Fibroblast of pulmonary artery (primary cell): ENCODE data around the gene CD79A.

Source experiments
- DNase-seq: peaks from one replicate; pipeline ENCODE4 v3.0.0-alpha.2; 2010; ENCODE audit warnings: low read depth
- H3K4me3 ChIP-seq: replicated peaks from 2 replicates; pipeline ENCODE4 v1.5.1; 2011; ENCODE audit warnings: low read depth, mild to moderate bottlenecking, control low read depth, low read length, moderate library complexity
- TF ChIP-seq, protein P1 (sequence below): IDR thresholded peaks from 2 replicates; pipeline ENCODE4 v1.5.1; 2011; ENCODE audit warnings: mild to moderate bottlenecking, control low read depth, low read length, inconsistent platforms; ENCODE audit errors: missing control alignments

The CD79A gene

DNA sequence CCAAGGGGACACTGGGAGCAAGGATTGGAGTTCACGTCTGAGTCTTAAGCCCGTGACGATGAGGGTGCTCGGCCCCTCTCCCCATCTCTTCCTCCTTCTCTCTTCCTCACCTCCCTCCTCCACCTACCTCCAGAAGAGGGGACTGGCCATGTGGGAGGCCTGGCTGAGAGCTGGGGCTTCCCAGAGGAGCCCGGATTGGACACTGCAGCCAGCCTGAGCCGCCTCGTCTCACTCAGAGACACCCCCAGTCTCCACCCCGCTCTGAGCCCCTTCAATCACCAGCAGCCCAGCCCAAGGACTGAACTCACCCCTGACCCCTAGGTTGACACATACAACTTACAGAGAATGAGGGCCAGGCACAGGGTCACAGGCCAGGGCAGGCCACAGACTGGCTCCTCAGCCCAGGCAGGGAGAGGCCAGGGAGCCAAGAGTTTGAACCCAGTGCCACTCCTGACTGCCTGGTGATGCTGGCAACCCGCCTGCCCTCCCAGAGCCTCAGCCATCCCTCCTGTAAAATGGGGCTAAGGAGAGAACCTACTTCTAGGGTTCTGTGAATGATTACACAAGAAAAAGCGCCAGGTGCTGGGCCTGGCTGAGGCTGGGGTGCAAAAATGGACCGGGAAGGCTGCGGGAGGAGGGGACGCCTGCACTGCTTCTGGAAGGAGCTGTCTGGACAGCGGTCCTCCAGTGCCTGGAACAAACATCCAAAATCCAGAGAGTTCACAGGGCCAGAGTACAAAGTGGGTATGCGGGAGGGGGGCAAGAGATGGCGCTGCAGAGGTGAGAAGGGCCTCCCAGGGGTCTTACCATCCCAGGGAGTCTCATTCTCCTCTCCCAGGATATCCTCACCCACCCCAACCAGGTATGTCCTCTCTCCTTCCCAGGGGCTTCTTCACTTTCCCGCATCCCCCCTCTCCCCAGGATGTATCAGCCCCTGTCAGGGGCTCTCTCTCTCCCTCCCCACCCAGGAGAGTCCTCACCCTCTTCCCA, 1.1 kb downstream of the CD79A start:
- no peak overlapping the region for H3K4me3 ChIP-seq
- no peak for DNase-seq
- TF ChIP-seq, protein P1, sequence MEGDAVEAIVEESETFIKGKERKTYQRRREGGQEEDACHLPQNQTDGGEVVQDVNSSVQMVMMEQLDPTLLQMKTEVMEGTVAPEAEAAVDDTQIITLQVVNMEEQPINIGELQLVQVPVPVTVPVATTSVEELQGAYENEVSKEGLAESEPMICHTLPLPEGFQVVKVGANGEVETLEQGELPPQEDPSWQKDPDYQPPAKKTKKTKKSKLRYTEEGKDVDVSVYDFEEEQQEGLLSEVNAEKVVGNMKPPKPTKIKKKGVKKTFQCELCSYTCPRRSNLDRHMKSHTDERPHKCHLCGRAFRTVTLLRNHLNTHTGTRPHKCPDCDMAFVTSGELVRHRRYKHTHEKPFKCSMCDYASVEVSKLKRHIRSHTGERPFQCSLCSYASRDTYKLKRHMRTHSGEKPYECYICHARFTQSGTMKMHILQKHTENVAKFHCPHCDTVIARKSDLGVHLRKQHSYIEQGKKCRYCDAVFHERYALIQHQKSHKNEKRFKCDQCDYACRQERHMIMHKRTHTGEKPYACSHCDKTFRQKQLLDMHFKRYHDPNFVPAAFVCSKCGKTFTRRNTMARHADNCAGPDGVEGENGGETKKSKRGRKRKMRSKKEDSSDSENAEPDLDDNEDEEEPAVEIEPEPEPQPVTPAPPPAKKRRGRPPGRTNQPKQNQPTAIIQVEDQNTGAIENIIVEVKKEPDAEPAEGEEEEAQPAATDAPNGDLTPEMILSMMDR = no peak

DNA sequence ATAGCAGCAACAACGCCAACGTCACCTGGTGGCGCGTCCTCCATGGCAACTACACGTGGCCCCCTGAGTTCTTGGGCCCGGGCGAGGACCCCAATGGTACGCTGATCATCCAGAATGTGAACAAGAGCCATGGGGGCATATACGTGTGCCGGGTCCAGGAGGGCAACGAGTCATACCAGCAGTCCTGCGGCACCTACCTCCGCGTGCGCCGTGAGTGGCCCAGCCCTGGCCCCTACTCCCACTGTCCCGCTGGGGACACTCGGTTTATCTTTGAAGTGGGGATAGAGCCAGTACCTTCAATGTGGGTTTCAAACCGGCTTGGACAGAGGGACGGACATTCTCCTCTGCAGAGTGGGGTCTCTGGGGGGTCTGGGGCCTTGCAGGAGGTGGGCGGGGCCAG, 2.0 kb downstream of the CD79A start:
- no peak overlapping the region for H3K4me3 ChIP-seq
- TF ChIP-seq, protein P1 = no peak
- no peak for DNase-seq

DNA sequence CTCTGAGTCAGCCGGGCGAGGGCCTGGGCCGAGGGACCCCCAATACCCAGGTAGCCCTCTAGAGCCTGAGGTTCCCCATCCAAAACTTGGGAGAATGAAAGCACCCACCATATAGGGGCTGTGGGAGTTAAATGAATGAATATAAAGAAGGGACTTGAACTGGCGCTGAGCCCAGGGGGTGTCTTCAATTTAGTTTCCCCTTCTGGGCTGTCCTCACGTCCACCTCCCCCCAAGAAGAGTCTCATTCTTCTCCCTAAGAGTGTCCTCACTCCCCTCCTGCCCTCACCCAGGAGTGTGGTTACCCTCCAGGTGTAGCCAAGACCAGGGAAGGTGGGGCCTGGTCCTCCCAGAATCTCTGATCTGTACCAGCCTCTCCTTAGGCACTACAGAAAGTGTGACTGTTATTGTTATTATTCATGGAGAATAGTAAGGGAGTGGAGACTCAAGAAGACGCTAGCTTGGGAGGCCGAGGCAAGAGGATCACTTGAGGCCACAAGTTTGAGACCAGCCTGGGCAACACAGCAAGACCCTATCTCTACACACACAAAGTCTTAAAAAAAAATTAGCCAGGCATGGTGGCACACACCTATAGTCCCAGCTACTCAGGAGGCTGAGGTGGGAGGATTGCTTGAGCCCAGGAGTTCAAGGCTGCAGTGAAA, 2.7 kb downstream of the CD79A start:
- DNase-seq = no peak
- TF ChIP-seq, protein P1 = no peak
- no peak overlapping the region for H3K4me3 ChIP-seq

DNA sequence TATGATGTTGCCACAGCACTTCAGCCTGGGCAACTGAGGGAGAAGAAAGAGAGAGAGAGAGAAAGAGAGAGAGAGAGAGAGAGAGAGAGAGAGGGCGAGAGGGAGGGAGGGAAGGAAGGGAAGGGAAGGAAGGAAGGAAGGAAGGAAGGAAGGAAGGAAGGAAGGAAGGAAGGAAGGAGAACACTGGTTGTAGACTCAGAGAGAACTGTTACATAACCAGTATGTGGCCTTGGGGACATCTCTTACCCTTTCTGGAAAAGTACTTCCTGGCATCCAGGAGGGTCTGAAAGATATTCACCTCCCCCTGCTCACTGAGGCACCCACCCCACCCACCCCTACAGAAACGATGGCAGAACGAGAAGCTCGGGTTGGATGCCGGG, 3.2 kb downstream of the CD79A start:
- TF ChIP-seq, protein P1 = no peak
- no peak for DNase-seq
- H3K4me3 ChIP-seq = no peak overlapping the region

DNA sequence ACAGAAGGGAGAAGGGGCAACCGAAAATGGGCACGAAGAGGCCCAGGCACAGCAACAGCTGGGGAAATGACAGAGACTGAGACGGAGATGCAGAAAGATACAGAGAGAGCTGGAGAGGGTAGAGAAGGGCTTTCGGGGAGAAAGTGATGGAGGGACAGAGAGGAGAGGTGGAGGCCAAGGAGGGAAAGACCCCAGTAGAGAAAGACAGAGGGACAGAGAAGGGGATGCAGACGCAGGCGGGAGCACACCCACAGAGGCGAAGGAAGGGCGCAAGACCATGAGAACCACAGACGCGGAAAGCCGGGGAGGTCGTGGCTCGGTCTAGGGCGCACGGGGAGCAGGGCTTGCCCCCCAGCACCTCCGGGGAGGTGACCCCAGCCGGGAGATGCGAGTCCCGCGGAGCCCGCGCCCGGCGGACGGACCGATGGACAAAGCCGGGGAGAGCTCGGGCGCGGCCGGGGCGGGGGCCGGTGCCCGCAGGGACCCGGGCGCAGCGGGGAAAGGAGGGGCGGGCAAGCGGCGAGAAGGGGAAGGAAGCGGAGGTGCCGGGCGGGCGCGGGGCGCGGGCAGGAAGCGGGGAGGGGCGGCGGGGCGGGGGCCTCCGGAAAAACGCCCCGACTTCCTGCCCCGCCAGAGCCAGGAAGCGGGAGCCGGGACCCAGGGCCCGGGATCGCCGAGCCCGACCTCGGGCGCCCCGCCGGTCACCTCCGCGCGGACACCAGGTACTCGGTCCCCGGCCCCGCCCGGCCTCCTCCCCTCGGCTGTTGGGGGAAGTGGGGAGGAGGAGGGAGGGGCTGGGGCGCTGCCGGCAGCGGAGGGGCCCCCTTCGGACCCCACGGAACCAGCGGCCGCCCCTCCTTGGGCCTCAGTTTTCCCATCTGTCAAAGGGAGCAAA, 5.7 kb downstream of the CD79A start, which contains the start of gene ARHGEF1:
Gene ARHGEF1, plus strand, starts transcription at position 617 of the 895 bp plus-strand sequence. CDS start 4,899 bp downstream, outside the sequence.
- TF ChIP-seq, protein P1 = no peak
- peak within 1 kb of the TSS; percentile 92 for H3K4me3 ChIP-seq
- no peak for DNase-seq

DNA sequence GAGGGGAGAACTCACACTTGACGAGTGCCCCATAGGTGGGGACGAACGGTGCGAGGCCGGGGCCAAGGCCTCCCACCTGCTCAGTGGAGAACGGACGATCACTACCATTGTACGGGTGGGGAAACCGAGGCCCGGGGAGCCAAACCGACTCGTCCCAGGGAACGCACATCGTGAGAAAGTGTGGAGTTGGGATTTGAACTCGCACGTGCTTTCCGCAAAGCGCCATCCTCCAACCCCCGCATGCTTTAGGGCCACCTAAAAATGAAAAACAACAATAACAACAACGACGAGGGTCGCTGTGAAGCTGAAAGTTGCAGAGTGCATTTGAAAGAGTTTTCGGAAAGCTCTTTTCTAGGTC, 6.4 kb downstream of the CD79A start:
- no peak for DNase-seq
- TF ChIP-seq, protein P1 = no peak
- H3K4me3 ChIP-seq = peak overlapping the region; percentile 92
